BJ (cell line): Measurements from ENCODE around the gene PRPF19. TPM values are rescaled to one million over a fixed set of nuclear protein-coding genes. Genes with fewer than 3 reads are reported as not detected.
A peak's percentile ranks its signal among the peaks of the same experiment; 100 is the strongest.

Source experiments
- CTCF ChIA-PET: fragments of 350-600 bp; formaldehyde crosslinking; extraction: SDS; loops from one replicate; lab custom pipeline; 2021; ENCODE audit warnings: antibody characterized with exemption, inconsistent platforms; lab: Yijun Ruan, JAX
- POLR2A ChIA-PET: fragments of 300-600 bp; sonication (Branson Sonifier 250); formaldehyde crosslinking; extraction: SDS; loops from one replicate; lab custom pipeline; 2021; ENCODE audit warnings: antibody characterized with exemption; lab: Charles Lee
- DNase-seq: peaks from one replicate; pipeline ENCODE4 v3.0.0-alpha.2; 2011; ENCODE audit warnings: low read depth
- H3K27me3 ChIP-seq: 2 replicates; pipeline ENCODE4 v1.6.0; 2011; ENCODE audit warnings: low read length; ENCODE audit not compliant: control insufficient read depth, insufficient read depth
- H3K36me3 ChIP-seq: 2 replicates; pipeline ENCODE4 v1.5.1; 2011; ENCODE audit warnings: low read length; ENCODE audit not compliant: control insufficient read depth, insufficient read depth
- H3K4me3 ChIP-seq: 2 replicates; pipeline ENCODE4 v1.5.1; 2011; ENCODE audit warnings: low read depth, mild to moderate bottlenecking, control low read depth, low read length
- CTCF ChIP-seq: IDR thresholded peaks from 2 replicates; pipeline ENCODE4 v1.5.1; 2011; ENCODE audit warnings: low read depth, mild to moderate bottlenecking, control low read depth, inconsistent platforms, low read length, moderate library complexity; ENCODE audit not compliant: insufficient read depth
- polyA minus RNA-seq: library from RNA; depleted of rRNA, polyadenylated mRNA; stranded (reverse); fragments of >200 nt; gene quantifications from 2 replicates; pipeline ENCODE4 v1.2.3, GENCODE V29; 2011; rRNA and poly(A)+ RNA removed
- polyA plus RNA-seq: library from polyadenylated mRNA; depleted of rRNA; stranded (reverse); fragments of >200 nt; gene quantifications from 2 replicates; pipeline ENCODE4 v1.2.3, GENCODE V29; 2011; rRNA removed

PRPF19 gene
- polyA plus RNA-seq: 17.6 and 48.6 TPM in 2 replicates
- 30.1 and 31.2 TPM in 2 replicates for polyA minus RNA-seq

DNA sequence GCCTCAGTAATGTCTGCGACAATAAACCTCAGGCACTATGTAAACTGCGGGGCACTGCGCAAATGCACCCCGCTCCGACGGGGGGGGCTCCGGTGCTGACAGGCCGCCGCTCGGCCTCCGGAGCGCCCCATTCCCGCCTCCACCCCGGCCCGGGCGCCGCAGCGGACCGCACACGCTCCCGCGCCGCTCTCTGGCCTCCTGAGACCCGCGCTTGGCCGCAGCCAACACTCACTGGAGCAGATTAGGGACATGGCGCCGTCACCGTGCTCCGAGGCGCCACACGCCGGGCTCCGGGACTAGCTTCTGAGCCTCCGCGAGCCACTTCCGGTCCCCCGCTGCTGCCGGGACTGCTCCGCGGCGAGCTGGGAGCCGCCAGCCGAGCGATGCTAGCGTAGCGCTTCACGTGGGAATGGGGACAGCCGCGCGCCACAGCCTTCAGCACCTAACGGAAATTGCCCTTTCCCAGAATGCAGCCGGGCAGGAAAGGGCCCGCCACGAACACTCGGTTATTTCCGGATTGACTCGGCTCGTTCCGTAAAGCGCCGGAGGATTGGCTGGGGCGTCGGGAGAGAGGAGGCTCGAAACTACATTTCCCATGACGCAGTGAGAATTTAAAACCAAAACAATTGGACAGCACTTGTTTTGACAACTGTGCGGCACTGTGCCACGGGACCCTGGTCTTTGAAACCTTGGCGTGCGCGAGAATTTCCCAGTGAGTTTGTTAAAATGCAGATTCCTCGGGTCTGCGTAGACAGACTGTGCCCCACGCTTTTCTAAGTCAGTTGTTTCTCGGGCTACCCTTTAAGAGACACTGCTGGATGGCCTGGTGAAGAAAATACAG, at the start of gene PRPF19:
PRPF19 (minus strand) TSS at position 454 of the 841 bp plus-strand sequence; CDS start at position 251, 203 bp downstream.
- Histone ChIP-seq H3K36me3 (peaks cover 11% of the 10 kb centered on the region), H3K27me3 (0 out of 2 replicates have a peak, but pooled peaks cover 3% of the 10 kb centered on the region), H3K4me3 (peak within 1 kb of the TSS; percentile 75)
- no peak for TF ChIP-seq CTCF
- ChIA-PET POLR2A (no interaction called here), CTCF (interaction anchor here (0.7 to 28.4 kb wide), 6 partner anchors 9 to 131 kb away, joined by 3 to 716 read pairs (median 4); partner anchors contain the start of gene CCDC86)
- DNase-seq: peak; percentile 80

GRCh38 chr11:60955571-60955970, 49.2 kb upstream of the PRPF19 start:
- DNase-seq: no peak
- CTCF ChIA-PET: interaction anchor here (1.7 kb wide), 1 partner anchor 14 kb away, joined by 6 read pairs; no protein-coding TSS in a partner anchor
- Histone ChIP-seq H3K27me3 (peaks cover 1% of the 10 kb centered on the region; the same call in 1 of the 2 replicates), H3K36me3 (no peaks in the 10 kb centered on the region), H3K4me3 (no peak overlapping the region)
- no peak for TF ChIP-seq CTCF
- POLR2A ChIA-PET: no interaction called here

- ChIA-PET CTCF (interaction anchor here (1.7 to 2.3 kb wide), 2 partner anchors 15 to 233 kb away, joined by 6 read pairs; no protein-coding TSS in a partner anchor), POLR2A (no interaction called here)
- TF ChIP-seq CTCF: no peak
- no peak for DNase-seq
- no peak overlapping the region for H3K4me3 ChIP-seq
- H3K36me3 ChIP-seq: no peaks in the 10 kb centered on the region
- H3K27me3 ChIP-seq: peaks cover 1% of the 10 kb centered on the region; the same call in 1 of the 2 replicates
Observed at GRCh38 chr11:60954421-60954820, 48.0 kb upstream of the PRPF19 start.

- POLR2A ChIA-PET: no interaction called here
- Histone ChIP-seq H3K27me3 (peaks cover 1% of the 10 kb centered on the region; the same call in 1 of the 2 replicates), H3K36me3 (no peaks in the 10 kb centered on the region), H3K4me3 (no peak overlapping the region)
- CTCF ChIA-PET: interaction anchor here (2.3 kb wide), 1 partner anchor 234 kb away, joined by 6 read pairs; no protein-coding TSS in a partner anchor
- no peak for DNase-seq
- no peak for TF ChIP-seq CTCF
Observed at GRCh38 chr11:60953781-60954180, 47.4 kb upstream of the PRPF19 start.

DNA sequence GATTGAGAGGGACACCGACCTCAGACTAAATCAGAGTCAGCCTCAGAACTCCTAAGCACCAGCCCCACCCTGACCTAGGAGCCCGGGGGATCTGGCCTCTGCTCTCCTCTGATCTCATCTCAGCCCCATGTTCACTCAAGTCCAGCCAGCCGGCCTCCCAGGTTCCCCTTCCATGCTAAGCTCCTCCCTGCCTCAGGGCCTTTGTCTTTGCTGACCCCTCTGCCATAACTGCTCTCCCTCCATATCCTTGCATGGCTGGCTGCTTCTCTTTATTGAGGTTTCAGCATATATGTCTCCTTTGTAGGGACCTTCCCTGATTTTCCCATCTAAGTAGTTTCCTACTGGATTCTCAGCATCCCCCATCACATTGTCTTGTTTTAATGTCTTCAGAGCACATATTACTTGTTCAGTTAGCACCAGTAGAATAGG, 46.4 kb upstream of the PRPF19 start:
- Histone ChIP-seq H3K27me3 (peaks cover 1% of the 10 kb centered on the region; the same call in 1 of the 2 replicates), H3K36me3 (no peaks in the 10 kb centered on the region), H3K4me3 (no peak overlapping the region)
- no peak for TF ChIP-seq CTCF
- POLR2A ChIA-PET: no interaction called here
- DNase-seq: no peak
- CTCF ChIA-PET: interaction anchor here (2.3 kb wide), 1 partner anchor 235 kb away, joined by 6 read pairs; no protein-coding TSS in a partner anchor
